HepG2 (cell line): ENCODE results near the gene KIF26B. TPM values are rescaled to one million over a fixed set of nuclear protein-coding genes. Genes with fewer than 3 reads are reported as not detected.

Source experiments
- ATAC-seq: fragments of 200-7000 bp; cut with Tn5 transposase; 3 replicates; pipeline ENCODE4 v1.9.1; 2020; ENCODE audit warnings: mild to moderate bottlenecking, moderate library complexity
- BruUV-seq: library from RNA; stranded (reverse); fragments of 400-500 nt; replicated peaks from 2 replicates; lab custom pipeline; 2021; lab: Mats Ljungman, UMichigan
- CTCF ChIA-PET: fragments of 300-600 bp; formaldehyde crosslinking; extraction: SDS; loops from one replicate; lab custom pipeline; 2021; ENCODE audit warnings: low total read pairs, inconsistent platforms, low intra/inter-chr PET ratio; lab: Yijun Ruan, JAX
- POLR2A ChIA-PET: fragments of 350-600 bp; sonication (Branson Sonifier 250); formaldehyde crosslinking; loops from one replicate; lab custom pipeline; 2020; ENCODE audit warnings: antibody characterized with exemption, inconsistent platforms; lab: Yijun Ruan, JAX
- DNase-seq: peaks from one replicate; pipeline ENCODE4 v3.0.0-alpha.2; 2015; ENCODE audit warnings: low spot score
- FAIRE-seq: peaks from 3 replicates; lab custom pipeline; 2011; peaks lifted over from hg19 to GRCh38; lab: Jason Lieb, UNC
- H2AFZ ChIP-seq: one replicate; pipeline ENCODE4 v1.6.1; 2011; ENCODE audit warnings: low read length, inconsistent platforms
- H3K27ac ChIP-seq: fragments of 300-600 bp; 3 replicates; pipeline ENCODE4 v1.8.0; 2011; ENCODE audit warnings: mixed run types, mild to moderate bottlenecking, mixed read lengths, low read length, inconsistent platforms; ENCODE audit not compliant: insufficient read depth; ENCODE audit errors: extremely low read length
- H3K27me3 ChIP-seq, 2 experiments: fragments of 200-600 bp in 1 of 2; 2 replicates in 1 of 2; 3 replicates in 1 of 2; pipeline versions ENCODE4 v1.6.0 to v1.8.0; 2011; ENCODE audit warnings: low read length in 2 of 2, mild to moderate bottlenecking in 2 of 2, moderate library complexity in 2 of 2, inconsistent platforms in 1 of 2; ENCODE audit not compliant: insufficient read depth in 2 of 2, control insufficient read depth in 1 of 2
- H3K36me3 ChIP-seq, 2 experiments: fragments of 200-600 bp in 1 of 2; replicated peaks in 1 of 2; 2 replicates in 1 of 2; 3 replicates in 1 of 2; pipeline versions ENCODE4 v1.5.1 to v1.8.0; 2011; ENCODE audit warnings: low read length in 2 of 2, inconsistent platforms in 1 of 2; ENCODE audit not compliant: insufficient read depth in 2 of 2, control insufficient read depth in 1 of 2
- H3K4me1 ChIP-seq: 2 replicates; pipeline ENCODE4 v1.5.1; 2012; ENCODE audit warnings: low read length, inconsistent platforms; ENCODE audit not compliant: insufficient read depth
- H3K4me2 ChIP-seq: 2 replicates; pipeline ENCODE4 v1.6.0; 2011; ENCODE audit warnings: low read depth, low read length, inconsistent platforms
- H3K4me3 ChIP-seq, 3 experiments: fragments of 200-600 bp in 1 of 3; sonication (generic), shearing (Covaris generic) in 1 of 3; replicated peaks in 1 of 3; 2 replicates each; pipeline ENCODE4 v1.5.1; 2011 to 2016; ENCODE audit warnings: low read length in 3 of 3, inconsistent platforms in 2 of 3, low read depth in 2 of 3, mild to moderate bottlenecking in 2 of 3, control low read depth in 1 of 3, mixed read lengths in 1 of 3; ENCODE audit not compliant: insufficient read depth in 1 of 3
- H3K79me2 ChIP-seq: one replicate; pipeline ENCODE4 v1.6.1; 2011; ENCODE audit warnings: low read length, inconsistent platforms; ENCODE audit not compliant: insufficient read depth
- H3K9ac ChIP-seq: 2 replicates; pipeline ENCODE4 v1.6.0; 2011; ENCODE audit warnings: mild to moderate bottlenecking, low read depth, low read length, inconsistent platforms; ENCODE audit not compliant: insufficient read depth
- H3K9me3 ChIP-seq: 2 replicates; pipeline ENCODE4 v1.5.1; 2012; ENCODE audit warnings: mild to moderate bottlenecking, low read length
- H4K20me1 ChIP-seq: 2 replicates; pipeline ENCODE4 v1.6.0; 2011; ENCODE audit warnings: inconsistent platforms, mild to moderate bottlenecking, low read length, moderate library complexity; ENCODE audit not compliant: insufficient read depth
- IRF9 ChIP-seq: sonication (generic); formaldehyde crosslinking; IDR thresholded peaks from 2 replicates; pipeline ENCODE4 v1.8.0; 2022; ENCODE audit warnings: missing genetic modification reagents, mild to moderate bottlenecking, borderline replicate concordance
- MAFK ChIP-seq, 2 experiments: IDR thresholded peaks in 1 of 2; conservative IDR thresholded peaks in 1 of 2; 2 replicates each; pipeline ENCODE4 v1.6.1; 2011; ENCODE audit warnings: improper control_type of control experiment in 2 of 2, low read length in 2 of 2
- MTA3 ChIP-seq: sonication (generic); formaldehyde crosslinking; IDR thresholded peaks from 2 replicates; pipeline ENCODE4 v1.4.0; 2020; ENCODE audit warnings: missing genetic modification reagents
- MTF1 ChIP-seq: sonication (generic); formaldehyde crosslinking; IDR thresholded peaks from 2 replicates; pipeline ENCODE4 v1.5.0; 2020; ENCODE audit warnings: missing genetic modification reagents
- MZF1 ChIP-seq: sonication (generic); formaldehyde crosslinking; IDR thresholded peaks from 2 replicates; pipeline ENCODE4 v1.8.1; 2023; ENCODE audit warnings: mild to moderate bottlenecking, missing genetic modification reagents, borderline replicate concordance
- NFAT5 ChIP-seq: sonication (generic); formaldehyde crosslinking; IDR thresholded peaks from 2 replicates; pipeline ENCODE4 v1.4.0; 2020; ENCODE audit warnings: missing genetic modification reagents
- NR2C2 ChIP-seq: sonication (generic); formaldehyde crosslinking; IDR thresholded peaks from 2 replicates; pipeline ENCODE4 v1.4.0; 2020; ENCODE audit warnings: missing genetic modification reagents, mild to moderate bottlenecking, moderate library complexity, borderline replicate concordance
- NRL ChIP-seq: sonication (generic); formaldehyde crosslinking; IDR thresholded peaks from 2 replicates; pipeline ENCODE4 v1.5.0; 2020; ENCODE audit warnings: missing genetic modification reagents, mild to moderate bottlenecking, moderate library complexity, borderline replicate concordance
- SOX6 ChIP-seq, 2 experiments: fragments of 450-650 bp in 1 of 2; sonication (generic) in 1 of 2; formaldehyde crosslinking in 1 of 2; IDR thresholded peaks; 2 replicates each; pipeline versions ENCODE4 v1.4.0 to v1.6.1; 2017 to 2020; ENCODE audit warnings: antibody characterized with exemption in 1 of 2, mild to moderate bottlenecking in 1 of 2, missing genetic modification reagents in 1 of 2
- TEAD2 ChIP-seq: sonication (generic); formaldehyde crosslinking; IDR thresholded peaks from 2 replicates; pipeline ENCODE4 v1.9.0; 2021; ENCODE audit warnings: missing genetic modification reagents
- ZFP36L1 ChIP-seq: sonication (generic); formaldehyde crosslinking; IDR thresholded peaks from 2 replicates; pipeline ENCODE4 v1.8.0; 2022; ENCODE audit warnings: mild to moderate bottlenecking, missing genetic modification reagents, moderate library complexity
- ZNF18 ChIP-seq: sonication (generic); formaldehyde crosslinking; IDR thresholded peaks from 2 replicates; pipeline ENCODE4 v1.8.0; 2022; ENCODE audit warnings: mild to moderate bottlenecking, missing genetic modification reagents; ENCODE audit not compliant: insufficient replicate concordance
- ZNF282 ChIP-seq: fragments of 450-650 bp; IDR thresholded peaks from 2 replicates; pipeline ENCODE4 v1.6.1; 2018; ENCODE audit not compliant: partially characterized antibody
- ZNF607 ChIP-seq: sonication (generic); formaldehyde crosslinking; IDR thresholded peaks from 2 replicates; pipeline ENCODE4 v1.5.1; 2020; ENCODE audit warnings: missing genetic modification reagents, mild to moderate bottlenecking, borderline replicate concordance
- ZNF660 ChIP-seq: sonication (generic); formaldehyde crosslinking; IDR thresholded peaks from 2 replicates; pipeline ENCODE4 v1.5.1; 2020; ENCODE audit warnings: mild to moderate bottlenecking, low read depth, missing genetic modification reagents, borderline replicate concordance
- WGBS: methylation state at CpG from one replicate; pipeline ENCODE4 v1.1.6; 2017; ENCODE audit warnings: low lambda C conversion rate; 5-methylcytosine and 5-hydroxymethylcytosine counted together
- in situ Hi-C: cut with HindIII; loops from 2 replicates; pipeline ENCODE4 v1.10.0; 2017; ENCODE audit warnings: low pct_unique_long_range_greater_than_20kb; ENCODE audit not compliant: extremely low pct_ligation_motif_present
- intact Hi-C: fragments of 100-400 bp; cut with micrococcal nuclease; formaldehyde crosslinking; loops from one replicate; pipeline ENCODE4 v1.10.0; 2022; ENCODE audit not compliant: unreplicated experiment
- polyA plus RNA-seq, 8 experiments: library from polyadenylated mRNA; depleted of rRNA in 3 of 8; stranded (reverse) in 7 of 8; unstranded in 1 of 8; fragments of >200 nt; fragmentation: Illumina TruSeq in 4 of 8; extraction: Trizol in 4 of 8; gene quantifications; 2 replicates each; pipeline versions ENCODE4 v1.2.1 to v1.2.3, GENCODE V29; 2011 to 2016; ENCODE audit warnings: low read depth in 4 of 8, missing spikeins in 1 of 8, mixed read lengths in 1 of 8; ENCODE audit not compliant: insufficient read depth in 1 of 8
- total RNA-seq, 5 experiments: library from RNA; depleted of rRNA; stranded (reverse); fragments of >200 nt; fragmentation: Illumina TruSeq; extraction: Trizol; gene quantifications; 2 replicates each; pipeline ENCODE4 v1.2.3, GENCODE V29; 2016; ENCODE audit warnings: low read depth in 1 of 5

KIF26B gene
- total and polyA plus RNA-seq, 2 of the 13 experiments (the other 11 are each of a cell fraction or from before 2014, with no cell fraction given): 0.08 to 0.09 TPM

GRCh38 chr1:245751726-245752470 lies 597.1 kb downstream of the KIF26B start:
- Histone ChIP-seq H3K9me3 (no peaks in the 10 kb centered on the region), H3K4me2 (no peak overlapping the region), H2AFZ (no peak overlapping the region), H3K27me3 (no peaks in the 10 kb centered on the region), H3K4me3 (no peak overlapping the region), H4K20me1 (no peaks in the 10 kb centered on the region), H3K79me2 (no peaks in the 10 kb centered on the region), H3K4me1 (no peaks in the 10 kb centered on the region), H3K27ac (no peak overlapping the region), H3K36me3 (no peaks in the 10 kb centered on the region), H3K9ac (no peak overlapping the region)
- CTCF ChIA-PET: no interaction called here
- DNase-seq (no peak), FAIRE-seq (no peak), ATAC-seq (no peak)
- POLR2A ChIA-PET: no interaction called here
- intact Hi-C loops (no loop called here), in situ Hi-C loops (no loop called here)
- BruUV-seq: no TSS peak
- WGBS: 90% methylated on average over 11 of the region's 12 CpGs
- TF ChIP-seq ZNF607 (CRISPR knock-in tag) (no peak), MTF1 (CRISPR knock-in tag) (no peak), ZNF282 (no peak), MAFK (conservative IDR thresholded peaks at IDR 0.05 in 1 of 2, IDR thresholded peaks at IDR 0.05 in 1 of 2; ENCODE audit: low read length in 2 of 2) (no peak), NFAT5 (CRISPR knock-in tag) (no peak), IRF9 (CRISPR knock-in tag) (no peak), ZNF660 (CRISPR knock-in tag) (no peak), TEAD2 (CRISPR knock-in tag) (no peak), MTA3 (no peak), ZFP36L1 (CRISPR knock-in tag) (no peak), NR2C2 (CRISPR knock-in tag) (no peak), SOX6 (IDR thresholded peaks at IDR 0.05) (no peak), SOX6 (CRISPR knock-in tag; IDR thresholded peaks at IDR 0.05) (no peak), MZF1 (CRISPR knock-in tag) (no peak), NRL (CRISPR knock-in tag) (no peak), ZNF18 (no peak)
